Measurements from ENCODE around the gene ADAMTS1. TPM values are rescaled to one million over a fixed set of nuclear protein-coding genes. Genes with fewer than 3 reads are reported as not detected.
"Not testable (repeated sequence)": the region's sequence is repeated elsewhere in the genome, so short reads cannot be mapped to it uniquely, and the experiment has no call there.

Gene ADAMTS1
- total and polyA plus RNA-seq, 7 donors = 4.6 to 116 (median 68.1) TPM

DNA sequence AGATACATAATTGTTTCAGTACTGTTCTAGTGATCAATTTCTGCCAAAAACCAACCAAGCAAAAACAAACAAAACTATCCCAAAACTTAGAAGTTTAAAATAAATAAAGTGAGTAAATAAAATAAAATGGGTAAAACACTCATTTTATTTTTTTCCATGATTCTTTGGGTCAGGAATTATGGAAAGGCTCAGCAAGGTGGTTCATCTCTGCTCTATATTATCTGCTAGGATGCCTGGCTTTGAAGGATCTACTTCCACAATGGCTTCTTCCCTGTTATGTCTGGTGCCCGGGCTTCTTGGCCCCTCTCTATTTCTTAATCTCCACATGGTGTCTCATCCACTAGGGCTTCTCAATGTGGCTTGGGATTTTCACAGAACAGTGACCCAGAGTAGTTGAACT lies 29.1 kb upstream of the ADAMTS1 start:
- Histone ChIP-seq H3K4me3 (no peak overlapping the region), H3K9me3 (peaks cover 0 to 3% (median 1%) of the 10 kb centered on the region in 4 donors), H3K4me1 (no peaks in the 10 kb centered on the region), H3K27me3 (no peaks in the 10 kb centered on the region), H3K36me3 (no peaks in the 10 kb centered on the region), H3K27ac (no peak overlapping the region)
- WGBS, 2 donors = 86 to 98% methylated on average over 1 of the region's 1 CpG
- intact Hi-C loops (cut with DNase I) = no loop called here
- DNase-seq = no peak
- TF ChIP-seq POLR2A (IDR thresholded peaks at IDR 0.05) (no peak), POLR2AphosphoS5 (IDR thresholded peaks at IDR 0.05) (no peak), CTCF (IDR thresholded peaks at IDR 0.05) (no peak), EP300 (IDR thresholded peaks at IDR 0.05) (no peak)

DNA sequence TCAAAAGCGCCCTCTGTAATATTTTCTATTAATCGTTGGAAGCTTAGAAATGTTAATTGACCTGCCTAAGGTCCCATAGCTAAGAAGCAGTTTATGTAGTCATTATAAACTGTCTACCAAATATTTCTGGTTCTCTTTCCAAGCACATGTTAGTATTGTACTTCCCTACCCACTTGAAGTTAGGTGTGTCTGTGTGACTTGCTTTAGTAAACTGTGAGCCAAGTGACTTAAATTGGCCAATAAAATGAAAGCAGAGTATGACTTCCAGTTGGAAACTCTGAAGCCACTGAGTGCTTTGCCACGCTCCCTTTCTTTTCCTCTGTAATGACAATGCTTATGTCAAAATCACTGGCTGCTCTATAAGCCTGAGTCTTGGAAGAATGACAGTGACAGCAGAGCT lies 20.6 kb upstream of the ADAMTS1 start:
- Histone ChIP-seq H3K4me1 (no peaks in the 10 kb centered on the region), H3K27ac (no peak overlapping the region), H3K36me3 (no peaks in the 10 kb centered on the region), H3K27me3 (no peaks in the 10 kb centered on the region), H3K9me3 (no peaks in the 10 kb centered on the region), H3K4me3 (no peak overlapping the region)
- intact Hi-C loops (cut with DNase I) = no loop called here
- TF ChIP-seq CTCF (IDR thresholded peaks at IDR 0.05) (no peak), EP300 (IDR thresholded peaks at IDR 0.05) (no peak), POLR2AphosphoS5 (IDR thresholded peaks at IDR 0.05) (no peak), POLR2A (IDR thresholded peaks at IDR 0.05) (no peak)
- 51 to 77% methylated on average over 3 of the region's 3 CpGs for WGBS, 2 donors
- DNase-seq = no peak

DNA sequence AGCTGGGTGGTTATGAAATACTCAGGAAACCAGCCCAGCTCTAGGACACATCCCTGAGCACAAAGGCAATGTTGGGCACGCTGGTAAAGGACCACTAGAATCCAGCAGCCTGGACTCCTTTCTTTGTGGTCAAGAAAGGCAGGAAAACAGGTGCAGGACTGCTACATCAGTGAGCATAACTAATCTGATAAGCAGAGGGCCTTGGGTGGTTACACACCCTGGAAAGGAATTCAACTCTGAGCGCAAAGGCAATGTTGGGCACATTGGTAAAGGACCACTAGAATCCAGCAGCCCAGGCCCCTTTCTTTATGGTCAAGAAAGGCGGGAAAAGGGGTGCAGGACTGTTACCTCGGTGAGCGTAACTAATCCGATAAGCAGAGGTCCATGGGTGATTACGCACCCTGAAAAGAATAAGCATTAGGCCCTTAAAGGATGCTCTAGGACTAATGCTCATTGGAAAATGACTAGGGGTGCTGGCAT lies 11.7 kb upstream of the ADAMTS1 start:
- H3K36me3 ChIP-seq; H3K4me3 ChIP-seq; intact Hi-C loops (cut with DNase I); H3K9me3 ChIP-seq; DNase-seq; H3K27me3 ChIP-seq; H3K4me1 ChIP-seq; H3K27ac ChIP-seq: not testable (repeated sequence)
- WGBS, 2 donors = 91 to 92% methylated on average over 7 of the region's 7 CpGs

- DNase-seq, H3K27me3 ChIP-seq, H3K9me3 ChIP-seq, H3K4me3 ChIP-seq, H3K4me1 ChIP-seq, H3K36me3 ChIP-seq, H3K27ac ChIP-seq: not testable (repeated sequence)
- 96 to 98% methylated on average over 14 of the region's 14 CpGs for WGBS, 2 donors
- intact Hi-C loops (cut with DNase I) = loop anchor here (5.0 kb wide), 1 partner anchor 708 kb away; no protein-coding TSS in a partner anchor
Observed at GRCh38 chr21:26854695-26855094, 9.5 kb upstream of the ADAMTS1 start.

GRCh38 chr21:26852423-26852822 lies 7.2 kb upstream of the ADAMTS1 start:
- 86 to 90% methylated on average over 3 of the region's 3 CpGs for WGBS, 2 donors

More at GRCh38 chr21:26852423-26852822, 7.2 kb upstream of the ADAMTS1 start:
- Histone ChIP-seq H3K27ac (no peak overlapping the region), H3K36me3 (no peaks in the 10 kb centered on the region), H3K9me3 (no peaks in the 10 kb centered on the region), H3K4me1 (peaks cover 0 to 5% (median 0%) of the 10 kb centered on the region in 4 donors), H3K4me3 (no peak overlapping the region), H3K27me3 (no peaks in the 10 kb centered on the region)
- no peak for DNase-seq
- no peak for TF ChIP-seq EP300 (IDR thresholded peaks at IDR 0.05)
- no peak for TF ChIP-seq POLR2A (IDR thresholded peaks at IDR 0.05)
- TF ChIP-seq CTCF (IDR thresholded peaks at IDR 0.05) = no peak
- no peak for TF ChIP-seq POLR2AphosphoS5 (IDR thresholded peaks at IDR 0.05)
- intact Hi-C loops (cut with DNase I) = loop anchor here (5.0 kb wide), 1 partner anchor 710 kb away; no protein-coding TSS in a partner anchor

Measured in sigmoid colon (tissue), 7 donors.